ENCODE measurements around the gene UNC5B.

UNC5B gene

DNA sequence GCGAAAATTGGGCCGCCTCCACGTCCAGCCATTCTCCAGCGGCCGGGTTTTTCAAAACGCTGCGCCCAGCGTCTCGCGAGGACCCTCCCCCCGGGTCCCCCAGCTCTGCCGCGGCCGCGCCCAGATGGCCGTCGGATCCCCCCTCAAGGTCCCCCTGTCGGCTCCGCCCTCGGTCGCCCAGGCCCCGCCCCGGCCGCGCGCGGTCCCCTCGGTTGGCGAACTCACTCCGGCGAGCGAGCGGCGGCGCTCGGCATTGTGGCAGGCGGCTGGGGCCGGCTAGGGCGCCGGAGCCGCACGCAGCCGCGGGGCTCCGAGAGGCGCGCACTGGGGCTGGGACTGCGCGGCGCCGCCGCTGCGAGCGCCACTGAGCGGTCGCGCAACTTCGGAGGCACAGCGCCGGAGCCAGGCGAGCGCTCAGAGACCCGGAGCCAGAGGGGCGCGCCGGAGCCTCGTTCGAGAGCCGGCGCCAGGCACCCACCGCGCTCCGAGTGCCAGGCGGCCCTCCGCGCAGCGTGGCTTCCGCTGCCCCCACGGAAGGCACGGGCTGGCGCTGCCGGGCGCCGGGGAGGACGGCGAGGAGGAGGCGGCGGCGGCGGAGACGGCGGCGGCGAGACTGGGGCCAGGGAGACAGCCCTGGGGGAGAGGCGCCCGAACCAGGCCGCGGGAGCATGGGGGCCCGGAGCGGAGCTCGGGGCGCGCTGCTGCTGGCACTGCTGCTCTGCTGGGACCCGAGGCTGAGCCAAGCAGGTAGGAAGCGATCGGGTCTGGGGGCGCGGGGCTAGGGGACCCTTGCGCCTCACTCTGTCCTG is at the start of gene UNC5B:
UNC5B (plus strand) TSS at position 253 of the 809 bp plus-strand sequence; CDS start at position 669, 416 bp downstream.
- DNase-seq, result peak; percentile 52

GRCh38 chr10:71173466-71173865 is 38.9 kb upstream of the UNC5B start:
- no peak for DNase-seq

- DNase-seq, result no peak
Measured at GRCh38 chr10:71176661-71177060, 35.7 kb upstream of the UNC5B start.

DNA sequence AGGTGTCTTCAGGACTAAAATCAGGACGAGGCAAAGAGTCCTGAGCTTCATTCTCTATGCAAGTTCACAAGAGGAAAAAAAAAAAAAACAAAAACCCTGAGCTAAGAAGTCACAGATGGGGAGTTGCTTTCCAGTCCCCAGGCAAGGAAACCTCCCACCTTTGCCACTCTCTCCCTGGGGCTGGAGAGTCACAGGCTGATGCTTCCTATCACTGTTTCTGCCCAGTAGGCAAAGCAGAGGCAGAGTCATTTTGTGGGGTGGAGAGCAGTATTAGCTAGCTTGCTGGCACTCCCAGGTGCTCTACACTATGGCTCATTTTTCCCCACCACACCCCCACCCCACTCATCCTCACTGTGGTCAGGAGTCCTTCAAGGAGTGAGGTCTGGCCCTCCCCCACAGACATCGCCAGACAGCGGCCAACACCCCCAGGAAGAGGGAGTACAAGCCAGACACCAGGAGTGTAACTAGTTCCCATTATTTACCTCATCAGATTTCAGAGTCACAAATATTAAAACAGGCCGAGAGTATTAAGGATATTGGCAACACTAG is 34.6 kb upstream of the UNC5B start:
- DNase-seq, result no peak

GRCh38 chr10:71178880-71179279 is 33.5 kb upstream of the UNC5B start:
- no peak for DNase-seq

DNA sequence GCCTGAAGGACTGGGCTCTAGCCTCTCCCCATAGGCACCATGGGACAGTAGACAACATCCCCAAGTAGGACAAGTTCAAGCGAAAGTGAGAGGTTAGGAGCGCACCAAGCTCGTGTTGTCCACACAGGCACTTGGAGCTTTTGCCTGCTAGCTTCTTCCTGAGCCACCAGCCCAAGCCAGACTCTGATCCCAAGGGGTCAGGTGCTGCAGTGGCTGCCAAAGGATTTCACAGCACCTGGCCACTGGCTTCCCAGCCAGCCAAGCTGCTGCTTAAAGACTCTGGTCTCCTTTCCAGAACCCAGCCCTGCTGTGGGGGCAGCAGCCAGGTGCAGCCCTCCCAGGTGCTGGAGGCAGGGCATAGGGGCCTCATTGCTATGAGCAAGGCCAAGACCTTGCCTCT is 33.0 kb upstream of the UNC5B start:
- no peak for DNase-seq

DNA sequence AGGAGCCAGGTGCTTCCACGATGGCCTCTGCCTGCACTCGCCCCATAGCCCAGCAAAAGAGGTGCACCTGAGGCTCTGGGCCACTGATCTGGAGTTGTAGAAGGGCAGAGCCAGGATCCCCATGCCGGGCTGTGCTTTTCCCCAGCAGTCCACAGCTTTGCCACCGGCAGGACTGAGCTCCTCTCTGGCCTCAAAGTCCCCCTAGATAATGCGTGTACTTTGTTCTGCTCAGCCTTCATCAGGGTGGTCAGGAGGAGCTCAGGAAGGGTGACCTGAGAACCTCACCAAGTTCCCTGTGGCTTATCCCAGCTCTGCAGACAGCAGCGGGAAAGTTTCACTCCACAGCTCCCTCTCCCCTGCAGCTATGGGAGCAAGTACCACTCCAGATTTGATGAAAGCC is 27.9 kb upstream of the UNC5B start:
- DNase-seq, result no peak

GRCh38 chr10:71185209-71185608 is 27.2 kb upstream of the UNC5B start:
- DNase-seq, result no peak

DNA sequence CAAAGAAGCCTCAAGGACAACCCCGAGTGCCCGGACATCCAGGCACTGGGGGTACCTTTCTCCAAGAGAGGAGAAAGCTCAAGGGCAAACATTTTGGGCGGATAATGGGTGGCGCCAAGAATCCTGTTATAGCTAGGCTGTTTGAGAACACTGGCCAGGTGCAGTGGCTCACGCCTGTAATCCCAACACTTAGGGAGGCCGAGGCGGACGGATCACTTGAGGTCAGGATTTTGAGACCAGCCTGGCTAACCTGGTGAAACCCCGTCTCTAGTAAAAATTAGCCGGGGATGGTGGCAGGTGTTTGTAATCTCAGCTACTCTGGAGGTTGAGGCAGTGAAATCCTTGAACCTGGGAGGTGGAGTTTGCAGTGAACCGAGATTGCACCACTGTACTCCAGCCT is 25.2 kb upstream of the UNC5B start:
- DNase-seq, result no peak

GRCh38 chr10:71187600-71187999 is 24.8 kb upstream of the UNC5B start:
- DNase-seq, result no peak

DNA sequence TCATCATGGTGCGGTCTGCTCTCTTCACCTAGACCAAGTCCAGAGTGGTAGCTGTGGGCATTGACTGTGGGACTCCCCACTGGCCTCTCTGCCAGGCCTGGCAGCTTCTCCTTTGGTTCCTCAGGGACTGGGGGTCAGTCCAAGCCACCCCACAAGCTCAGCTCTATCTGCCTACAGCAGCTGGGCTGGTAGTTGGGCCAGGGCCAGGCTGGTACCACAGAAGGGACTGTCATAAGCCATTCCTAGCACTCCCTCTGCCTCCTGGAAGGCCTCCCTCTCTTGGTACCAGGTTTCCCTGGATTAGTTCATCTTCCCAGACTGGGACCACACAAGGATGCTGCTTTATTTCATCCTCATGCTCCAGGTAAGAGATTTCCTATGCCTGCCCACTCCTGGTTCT is 24.2 kb upstream of the UNC5B start:
- no peak for DNase-seq

DNA sequence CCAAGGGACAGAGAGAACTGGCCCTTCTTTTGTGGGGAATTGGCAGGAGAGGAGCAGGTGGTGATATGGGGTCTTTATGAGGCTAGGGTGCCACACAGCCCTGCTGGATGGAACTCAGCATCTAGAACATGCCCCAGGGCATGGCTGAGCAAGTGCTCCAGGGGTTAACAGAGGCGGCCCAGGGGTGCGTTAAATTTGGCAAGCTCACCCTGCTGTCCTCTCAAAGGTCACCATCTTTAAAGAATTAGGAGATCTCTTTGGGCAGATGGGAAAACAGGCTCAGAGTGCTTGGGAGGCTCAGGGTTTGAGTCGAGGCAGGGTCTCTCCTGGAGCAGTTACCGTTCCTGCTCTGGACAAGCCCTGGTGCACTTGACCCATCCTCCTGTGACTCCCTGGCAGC is 21.4 kb upstream of the UNC5B start:
- no peak for DNase-seq

GRCh38 chr10:71191551-71192076 is 20.8 kb upstream of the UNC5B start:
- DNase-seq, result no peak

- DNase-seq, result no peak
Measured at GRCh38 chr10:71193516-71193915, 18.9 kb upstream of the UNC5B start.

GRCh38 chr10:71197955-71198354 is 14.4 kb upstream of the UNC5B start:
- DNase-seq, result no peak

GRCh38 chr10:71201849-71202248 is 10.5 kb upstream of the UNC5B start:
- DNase-seq, result no peak

DNA sequence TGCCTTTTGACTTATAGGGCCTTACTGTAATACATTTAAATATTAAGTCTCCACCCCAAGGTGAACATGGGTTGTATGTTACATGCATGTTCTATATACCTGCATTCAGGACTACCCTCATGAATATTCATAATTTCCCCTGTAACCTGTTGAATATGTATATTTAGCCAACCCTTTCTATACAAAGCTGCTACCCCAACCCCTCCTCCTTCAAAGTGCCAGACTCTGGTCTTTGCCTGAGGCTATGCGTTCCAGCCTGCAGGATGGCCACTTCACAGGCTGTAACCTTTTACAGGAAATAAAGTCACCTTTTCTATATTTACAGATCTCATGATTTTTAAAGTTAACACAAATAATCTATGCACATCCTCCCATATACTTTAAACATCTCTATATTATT is 10.1 kb upstream of the UNC5B start:
- no peak for DNase-seq

DNA sequence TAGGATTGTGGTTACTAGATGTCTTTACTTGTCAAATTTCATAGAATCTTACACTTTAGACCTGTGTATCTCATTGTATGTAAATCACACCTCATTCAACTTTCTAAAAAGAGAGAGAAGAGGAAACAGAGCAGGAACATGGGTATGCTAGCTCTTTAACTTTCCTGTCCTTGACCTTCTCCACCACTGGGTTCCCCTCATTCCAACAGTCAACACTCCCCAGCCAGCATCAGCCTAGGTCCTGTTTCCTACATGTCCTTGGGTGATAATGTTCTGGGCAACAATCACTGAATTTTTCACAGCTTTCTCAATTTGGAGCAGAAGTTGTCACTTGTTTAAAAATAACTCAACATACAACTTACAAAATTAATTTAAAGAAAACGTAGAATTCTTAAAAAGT is 9.2 kb upstream of the UNC5B start:
- DNase-seq, result no peak

- DNase-seq, result no peak
Measured at GRCh38 chr10:71203716-71204115, 8.7 kb upstream of the UNC5B start.

DNA sequence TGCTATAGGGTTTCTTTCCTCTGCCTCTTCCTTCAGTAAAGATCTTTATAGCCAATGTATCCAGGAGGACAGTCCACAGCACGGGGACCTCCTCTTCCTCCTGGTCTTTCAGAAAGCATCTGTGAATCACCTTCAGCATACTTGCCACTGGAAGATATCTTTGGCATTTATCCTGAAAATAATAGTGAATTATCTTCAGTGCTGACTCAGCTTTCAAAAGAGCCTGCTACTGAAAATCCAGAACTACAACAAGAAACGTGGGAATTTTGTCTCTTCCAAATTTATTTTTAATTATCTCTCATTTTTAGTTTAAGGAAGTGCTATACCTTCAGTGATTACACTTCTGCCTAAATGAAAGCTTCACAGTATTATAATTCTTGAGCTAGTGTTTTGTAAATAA is 7.6 kb upstream of the UNC5B start:
- DNase-seq, result no peak

DNA sequence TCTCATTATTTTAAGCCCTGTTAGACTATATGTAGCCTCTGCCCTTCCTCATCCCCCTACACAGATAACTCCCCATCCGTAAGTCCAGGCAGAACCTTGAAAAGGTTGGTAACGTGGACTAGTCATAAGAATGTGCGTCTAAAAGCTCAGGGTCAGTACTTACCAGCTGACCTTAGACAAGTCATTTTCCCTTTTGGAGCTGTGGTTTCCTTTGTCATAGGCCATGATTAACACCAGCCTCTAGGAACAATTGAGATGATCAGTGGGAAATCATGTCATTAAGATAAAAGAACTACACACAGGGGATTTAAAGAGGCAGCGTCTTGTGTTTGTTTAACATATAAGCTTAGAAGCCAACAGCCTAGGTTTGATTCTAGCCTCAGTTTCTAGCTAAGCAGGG is 6.9 kb upstream of the UNC5B start:
- no peak for DNase-seq

GRCh38 chr10:71206911-71207310 is 5.5 kb upstream of the UNC5B start:
- no peak for DNase-seq

- DNase-seq, result no peak
Measured at GRCh38 chr10:71207578-71207977, 4.8 kb upstream of the UNC5B start.

DNA sequence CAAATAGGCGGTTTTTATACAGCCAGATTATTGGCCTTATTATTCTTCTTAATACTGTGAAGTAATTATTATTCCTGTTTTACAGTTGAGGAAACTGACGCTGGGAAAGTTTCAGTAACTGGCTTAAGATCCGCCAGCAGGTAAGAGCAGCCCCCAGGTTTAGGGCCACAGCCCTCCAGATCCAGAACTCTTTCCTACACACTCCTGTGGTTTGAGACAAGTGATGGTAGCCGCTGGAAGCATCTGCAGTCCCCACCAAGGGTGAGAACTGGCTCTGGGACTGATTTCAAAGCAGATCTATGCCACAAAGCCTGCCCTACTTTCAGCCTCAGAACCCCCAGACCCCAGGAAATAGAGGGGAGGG is 3.0 kb upstream of the UNC5B start:
- no peak for DNase-seq
